Activated T-helper 1 cell treated with anti-CD3 and anti-CD28 coated beads, Interleukin-12 subunit alpha, Interleukin-12 subunit beta, Interleukin-2, Interleukin-4 antibody, amounts not matched to agents 30 ng/mL and 10 ng/mL and 1 ng/mL, durations not matched to agents 14 hours and 24 hours and 36 hours (primary cell): ENCODE results near the gene THOC6. TPM values are rescaled to one million over a fixed set of nuclear protein-coding genes. Genes with fewer than 3 reads are reported as not detected.

Source experiments
- DNase-seq: peaks from one replicate; pipeline ENCODE4 v3.0.0; 2021; ENCODE audit warnings: low spot score
- H3K27ac Mint-ChIP-seq: one replicate; pipeline ENCODE4 v1.8.0; 2021; ENCODE audit warnings: mild to moderate bottlenecking, mixed read lengths
- H3K27me3 Mint-ChIP-seq: one replicate; pipeline ENCODE4 v1.8.0; 2022; ENCODE audit warnings: mild to moderate bottlenecking, moderate library complexity, mixed read lengths; ENCODE audit not compliant: insufficient read depth
- H3K36me3 Mint-ChIP-seq: one replicate; pipeline ENCODE4 v1.8.0; 2021; ENCODE audit warnings: low read depth, mixed read lengths
- H3K4me1 Mint-ChIP-seq: one replicate; pipeline ENCODE4 v1.8.0; 2021; ENCODE audit warnings: low read depth, mixed read lengths
- H3K4me3 Mint-ChIP-seq: one replicate; pipeline ENCODE4 v1.8.0; 2021; ENCODE audit warnings: mild to moderate bottlenecking, moderate library complexity, mixed read lengths
- H3K9me3 Mint-ChIP-seq: one replicate; pipeline ENCODE4 v1.8.0; 2021; ENCODE audit warnings: mixed read lengths
- intact Hi-C: fragments of 100-400 bp; cut with micrococcal nuclease; formaldehyde crosslinking; loops from one replicate; pipeline ENCODE4 v1.15.1; 2024
- total RNA-seq: library from RNA; stranded (reverse); gene quantifications from 2 replicates; pipeline ENCODE4 v1.2.3, GENCODE V29; 2022

THOC6 gene
- total RNA-seq = 48.3 and 49.0 TPM in 2 replicates

GRCh38 chr16:3023669-3024478, at the start of gene THOC6, which contains the start of gene HCFC1R1:
TSS of gene THOC6 (plus strand) at chr16:3024035. CDS start at chr16:3024327, 292 bp downstream.
TSS of gene HCFC1R1 (minus strand) at chr16:3023942. CDS start at chr16:3023941, 1 bp downstream.
- peaks cover 1% of the 10 kb centered on the region for H3K27me3 Mint-ChIP-seq
- peak within 1 kb of the TSS; percentile 91 for H3K27ac Mint-ChIP-seq
- intact Hi-C loops = loop anchor here (1.0 to 2.0 kb wide), 5 partner anchors 21 to 119 kb away; partner anchors contain the start of gene PAQR4
- no peaks in the 10 kb centered on the region for H3K9me3 Mint-ChIP-seq
- H3K36me3 Mint-ChIP-seq = peaks cover 15% of the 10 kb centered on the region
- peaks cover 36% of the 10 kb centered on the region for H3K4me1 Mint-ChIP-seq
- peak within 1 kb of the TSS; percentile 84 for H3K4me3 Mint-ChIP-seq
- peak; percentile 94 for DNase-seq

GRCh38 chr16:2974319-2975056, 49.3 kb upstream of the THOC6 start:
- Mint-ChIP-seq H3K27me3 (no peaks in the 10 kb centered on the region), H3K4me1 (peaks cover 9% of the 10 kb centered on the region), H3K9me3 (no peaks in the 10 kb centered on the region), H3K4me3 (no peak overlapping the region), H3K36me3 (peaks cover 11% of the 10 kb centered on the region), H3K27ac (no peak overlapping the region)
- intact Hi-C loops = no loop called here
- no peak for DNase-seq

GRCh38 chr16:2975161-2975795, 48.6 kb upstream of the THOC6 start:
- Mint-ChIP-seq H3K27me3 (no peaks in the 10 kb centered on the region), H3K4me1 (peaks cover 9% of the 10 kb centered on the region), H3K9me3 (no peaks in the 10 kb centered on the region), H3K4me3 (no peak overlapping the region), H3K27ac (no peak overlapping the region), H3K36me3 (peaks cover 11% of the 10 kb centered on the region)
- intact Hi-C loops = no loop called here
- DNase-seq = no peak

- DNase-seq = no peak
- Mint-ChIP-seq H3K9me3 (no peaks in the 10 kb centered on the region), H3K4me3 (no peak overlapping the region), H3K36me3 (peaks cover 11% of the 10 kb centered on the region), H3K27ac (no peak overlapping the region), H3K27me3 (no peaks in the 10 kb centered on the region), H3K4me1 (peaks cover under 1% of the 10 kb centered on the region)
- intact Hi-C loops = no loop called here
Observed at GRCh38 chr16:2976201-2976600, 47.6 kb upstream of the THOC6 start.

DNA sequence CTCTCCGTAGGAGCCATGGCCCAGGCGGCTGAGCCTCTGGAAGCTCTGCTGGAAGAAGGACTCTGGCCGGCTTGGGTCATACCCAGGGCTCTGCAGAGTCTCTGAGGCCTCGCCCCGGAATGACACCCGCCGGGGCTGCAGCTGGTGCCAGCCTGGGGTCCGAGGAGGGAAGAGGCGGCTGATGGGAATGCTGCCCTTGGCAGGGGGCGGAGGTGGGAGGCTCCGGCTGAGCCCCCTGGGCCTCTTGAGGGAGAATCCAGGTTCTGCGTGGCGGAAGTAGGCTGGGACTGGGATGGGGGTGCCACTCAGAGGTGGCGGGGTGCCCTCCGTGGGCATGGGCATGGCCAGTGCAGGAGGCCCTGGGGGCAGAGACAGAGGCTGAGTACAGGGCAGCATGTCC, 47.2 kb upstream of the THOC6 start:
- no peak for DNase-seq
- no peak overlapping the region for H3K27ac Mint-ChIP-seq
- intact Hi-C loops = no loop called here
- H3K4me3 Mint-ChIP-seq = no peak overlapping the region
- H3K36me3 Mint-ChIP-seq = peaks cover 11% of the 10 kb centered on the region
- no peaks in the 10 kb centered on the region for H3K9me3 Mint-ChIP-seq
- no peaks in the 10 kb centered on the region for H3K27me3 Mint-ChIP-seq
- H3K4me1 Mint-ChIP-seq = peaks cover under 1% of the 10 kb centered on the region

DNA sequence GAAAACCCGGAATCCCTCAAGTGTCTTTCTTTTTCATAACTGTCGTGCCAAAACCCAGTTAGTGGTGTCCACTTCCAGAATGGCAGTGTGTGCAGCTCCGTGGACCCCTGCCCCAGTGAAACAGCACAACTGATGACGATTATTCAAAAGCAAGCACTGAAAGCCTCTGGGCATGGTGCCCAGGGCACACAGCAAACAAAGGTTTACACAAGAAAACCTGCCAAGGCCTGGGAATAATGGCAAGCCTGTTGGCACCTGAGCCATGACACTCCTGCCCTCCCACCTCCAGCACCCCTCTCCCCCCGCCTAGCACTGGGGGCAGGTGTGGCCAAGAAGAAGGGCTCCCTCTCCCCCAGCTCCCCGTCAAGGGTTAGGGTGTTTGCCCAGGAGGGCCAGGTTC, 46.4 kb upstream of the THOC6 start:
- H3K9me3 Mint-ChIP-seq = no peaks in the 10 kb centered on the region
- peaks cover 4% of the 10 kb centered on the region for H3K4me1 Mint-ChIP-seq
- H3K27me3 Mint-ChIP-seq = peaks cover 2% of the 10 kb centered on the region
- DNase-seq = no peak
- H3K4me3 Mint-ChIP-seq = no peak overlapping the region
- H3K36me3 Mint-ChIP-seq = peaks cover 7% of the 10 kb centered on the region
- intact Hi-C loops = no loop called here
- no peak overlapping the region for H3K27ac Mint-ChIP-seq

DNA sequence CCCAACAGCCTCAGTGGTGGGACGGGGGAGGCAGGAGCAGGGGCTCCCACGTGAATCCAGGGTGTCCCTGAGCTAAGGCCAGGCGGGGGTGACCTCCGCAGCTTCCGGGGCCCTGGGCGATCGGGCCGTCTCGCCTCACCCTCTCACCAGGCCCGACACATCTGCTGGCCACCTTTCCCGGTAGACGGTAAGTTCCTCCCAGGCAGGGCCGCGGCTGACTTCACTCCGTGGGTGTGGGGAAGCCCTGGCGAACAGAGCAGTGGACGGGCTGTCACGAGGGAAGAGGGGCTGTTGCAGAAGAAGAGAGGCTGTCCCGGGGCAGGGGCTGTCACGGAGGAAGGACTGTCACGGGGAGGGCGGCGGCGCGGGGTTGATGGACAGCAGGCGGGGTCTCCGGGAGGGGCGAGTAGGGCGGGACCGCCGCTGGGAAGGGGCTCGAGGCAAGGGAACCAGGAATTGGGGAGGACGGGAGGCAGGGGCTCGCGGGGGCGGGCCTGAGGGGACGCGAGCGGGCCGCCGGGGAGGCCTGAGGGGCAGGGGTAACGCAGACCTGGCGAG, 44.1 kb upstream of the THOC6 start:
- DNase-seq = peak; percentile 30
- H3K27ac Mint-ChIP-seq = peak overlapping the region; percentile 87
- H3K36me3 Mint-ChIP-seq = no peaks in the 10 kb centered on the region
- H3K27me3 Mint-ChIP-seq = peaks cover 4% of the 10 kb centered on the region
- peak overlapping the region; percentile 91 for H3K4me3 Mint-ChIP-seq
- H3K9me3 Mint-ChIP-seq = no peaks in the 10 kb centered on the region
- H3K4me1 Mint-ChIP-seq = peaks cover 4% of the 10 kb centered on the region
- intact Hi-C loops = loop anchor here (1.0 kb wide), 1 partner anchor 25 kb away; no protein-coding TSS in a partner anchor

DNA sequence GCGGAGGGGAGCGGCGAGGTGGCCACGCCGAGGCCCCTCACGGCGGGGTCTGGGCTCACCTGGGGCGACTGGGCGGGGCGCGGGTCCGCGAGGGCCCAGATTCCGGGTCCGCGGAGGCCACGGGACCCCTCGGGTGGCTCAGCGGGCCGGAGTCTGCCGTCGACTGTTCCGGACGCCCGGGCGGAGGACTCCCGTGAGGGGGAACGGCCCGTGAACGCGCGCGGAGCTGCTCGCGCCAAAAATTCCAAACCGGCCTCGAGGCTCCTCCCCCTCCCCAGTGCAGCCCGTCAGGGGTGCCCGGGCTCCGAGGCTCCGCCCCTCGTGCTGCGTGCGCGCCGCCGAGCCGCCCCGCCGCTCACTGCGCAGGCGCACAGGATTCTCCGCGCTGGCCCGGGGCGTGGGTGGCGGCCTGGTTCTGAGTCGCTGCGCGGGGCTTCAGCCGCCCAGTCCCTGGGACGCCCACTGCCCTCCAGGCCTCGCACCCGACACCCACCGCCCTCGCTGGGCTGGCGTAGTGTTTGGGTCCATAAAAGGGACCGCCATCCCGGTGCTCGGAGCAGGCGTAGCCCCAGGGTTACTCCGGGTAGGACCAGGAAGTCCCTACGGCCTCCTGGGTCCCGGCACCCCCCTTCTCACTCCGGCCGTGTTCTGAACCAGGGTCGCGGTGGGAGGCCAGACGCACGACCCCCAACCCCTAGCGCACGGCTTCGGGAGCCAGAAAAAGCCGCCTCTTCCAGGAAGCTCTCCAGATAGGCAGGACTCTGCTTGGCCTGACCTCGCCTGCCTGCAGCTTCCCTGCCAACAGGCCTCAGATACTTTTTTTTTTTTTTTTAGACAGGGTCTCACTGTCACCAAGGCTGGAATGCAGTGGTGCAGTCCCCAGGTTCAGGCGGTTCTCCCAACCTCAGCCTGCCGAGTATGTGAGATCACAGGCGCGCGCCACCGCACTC, 43.3 kb upstream of the THOC6 start, which contains the start of gene PKMYT1:
Gene PKMYT1 (minus strand): TSS at position 220 of the 950 bp plus-strand sequence. CDS start 789 bp downstream, outside the sequence.
- Mint-ChIP-seq H3K36me3 (no peaks in the 10 kb centered on the region), H3K4me3 (peak within 1 kb of the TSS; percentile 91), H3K27me3 (peaks cover 4% of the 10 kb centered on the region), H3K9me3 (no peaks in the 10 kb centered on the region), H3K27ac (peak within 1 kb of the TSS; percentile 87), H3K4me1 (peaks cover 4% of the 10 kb centered on the region)
- intact Hi-C loops = loop anchor here (1.0 kb wide), 1 partner anchor 24 kb away; no protein-coding TSS in a partner anchor
- DNase-seq = peak; percentile 97

DNA sequence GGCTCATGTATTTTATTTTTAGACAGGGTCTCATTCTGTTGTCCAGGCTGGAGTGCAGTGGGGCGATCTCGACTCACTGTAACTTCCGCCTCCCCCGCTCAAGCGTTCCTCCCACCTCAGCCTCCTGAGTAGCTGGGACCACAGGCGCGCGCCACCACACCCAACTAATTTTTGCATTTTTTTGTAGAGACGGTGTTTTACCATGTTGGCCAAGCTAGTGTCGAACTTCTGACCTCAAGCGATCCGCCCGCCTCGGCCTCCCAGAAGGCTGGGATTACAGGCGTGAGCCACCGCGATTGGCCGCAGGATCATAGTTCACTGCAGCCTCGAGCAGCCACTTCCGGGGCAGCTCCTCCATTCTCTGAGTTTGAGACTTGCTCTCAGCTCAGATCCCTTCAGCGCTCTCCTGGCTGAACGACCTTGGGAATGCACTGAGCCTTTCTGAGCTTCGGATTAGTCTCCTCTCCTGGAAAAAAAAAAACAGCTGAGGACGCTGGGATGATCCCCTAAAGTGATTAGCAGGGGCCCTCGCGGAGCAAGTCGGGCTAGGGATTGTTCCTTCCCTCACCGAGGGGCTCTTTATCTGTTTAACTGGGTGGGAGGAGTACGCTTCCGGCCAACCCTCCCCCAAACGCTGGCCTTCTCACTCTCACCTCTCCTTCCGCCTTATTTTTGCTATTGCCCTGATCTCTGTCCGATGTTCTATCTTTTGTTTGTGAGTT, 42.5 kb upstream of the THOC6 start:
- Mint-ChIP-seq H3K27ac (peak overlapping the region; percentile 81), H3K4me1 (peaks cover 4% of the 10 kb centered on the region), H3K36me3 (no peaks in the 10 kb centered on the region), H3K9me3 (no peaks in the 10 kb centered on the region), H3K27me3 (peaks cover 5% of the 10 kb centered on the region), H3K4me3 (peak overlapping the region; percentile 80)
- DNase-seq = no peak
- intact Hi-C loops = no loop called here

DNA sequence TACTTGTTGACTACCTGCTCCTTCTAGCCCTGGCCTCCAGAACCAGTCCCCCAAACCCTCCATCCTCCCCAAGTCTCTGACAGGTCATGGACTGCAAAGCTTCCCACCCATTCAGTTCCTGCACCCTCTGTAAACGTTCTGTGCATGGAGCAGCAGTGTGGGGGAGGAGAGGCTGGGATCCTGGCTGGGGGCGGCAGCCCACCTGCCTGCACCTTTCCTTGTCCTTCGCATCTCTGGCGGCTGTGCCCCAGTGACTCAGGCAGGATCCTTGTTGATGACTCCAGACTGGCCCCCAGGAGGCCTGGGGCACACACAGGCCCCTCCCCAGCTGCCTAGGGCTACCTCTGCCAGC, 42.0 kb upstream of the THOC6 start:
- no peak for DNase-seq
- H3K4me3 Mint-ChIP-seq = peak overlapping the region; percentile 80
- peaks cover 4% of the 10 kb centered on the region for H3K4me1 Mint-ChIP-seq
- intact Hi-C loops = loop anchor here (2.0 kb wide), 1 partner anchor 13 kb away; the partner anchor contains the start of gene PAQR4
- peak overlapping the region; percentile 81 for H3K27ac Mint-ChIP-seq
- no peaks in the 10 kb centered on the region for H3K36me3 Mint-ChIP-seq
- no peaks in the 10 kb centered on the region for H3K9me3 Mint-ChIP-seq
- H3K27me3 Mint-ChIP-seq = peaks cover 6% of the 10 kb centered on the region

DNA sequence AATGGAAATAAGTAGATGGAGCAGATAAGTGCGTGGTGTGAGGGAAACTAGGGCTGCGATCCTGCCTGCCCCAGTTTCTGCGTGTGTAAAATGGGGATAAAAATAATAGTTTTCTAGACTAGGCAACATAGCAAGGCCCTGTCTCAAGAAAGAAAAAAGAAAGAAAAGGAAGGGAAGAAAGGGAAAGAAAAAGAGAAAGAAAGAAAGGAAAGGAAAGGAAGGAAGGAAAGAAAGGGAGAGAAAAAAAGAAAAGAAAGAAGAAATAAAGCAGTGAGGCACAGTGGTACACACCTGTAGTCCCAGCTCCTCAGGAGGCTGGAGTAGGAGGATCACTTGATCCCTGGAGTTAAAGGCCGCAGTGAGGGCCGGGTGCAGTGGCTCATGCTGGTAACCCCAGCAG, 41.4 kb upstream of the THOC6 start:
- peaks cover 4% of the 10 kb centered on the region for H3K4me1 Mint-ChIP-seq
- no peak for DNase-seq
- H3K27ac Mint-ChIP-seq = no peak overlapping the region
- peak overlapping the region; percentile 16 for H3K4me3 Mint-ChIP-seq
- peaks cover 6% of the 10 kb centered on the region for H3K27me3 Mint-ChIP-seq
- H3K9me3 Mint-ChIP-seq = no peaks in the 10 kb centered on the region
- intact Hi-C loops = loop anchor here (2.0 kb wide), 1 partner anchor 14 kb away; the partner anchor contains the start of gene PAQR4
- H3K36me3 Mint-ChIP-seq = no peaks in the 10 kb centered on the region
